NB4 (cell line): Measurements from ENCODE around the gene POLDIP2.

Experiments used
- CTCF ChIP-seq: IDR thresholded peaks from one replicate; pipeline ENCODE4 v1.5.1; 2012; ENCODE audit warnings: low read depth, low read length
- POLR2A ChIP-seq: IDR thresholded peaks from 2 replicates; pipeline ENCODE4 v1.6.1; 2011; ENCODE audit warnings: mild to moderate bottlenecking; ENCODE audit not compliant: insufficient read length; ENCODE audit errors: extremely low read depth

- TF ChIP-seq CTCF (no peak), POLR2A (no peak)
These were observed 25.4 kb downstream of the POLDIP2 start for GRCh38 chr17:28331891-28332420.
